ENCODE results near the gene SNCB. TPM values are rescaled to one million over a fixed set of nuclear protein-coding genes. Genes with fewer than 3 reads are reported as not detected.

Gene SNCB
- total and polyA plus RNA-seq, 2 of the 8 experiments (the other 6 are each of a cell fraction or from before 2014, with no cell fraction given) = 4.2 to 5.9 TPM

GRCh38 chr5:176616511-176616910 lies 13.8 kb downstream of the SNCB start:
- H2AFZ ChIP-seq (ENCODE audit: low read length) = no peak overlapping the region
- FAIRE-seq (no peak), DNase-seq (ENCODE audit: low read depth in 1 of 2, low spot score in 2 of 2) (no peak)
- H3K56ac ChIP-seq (replicated peaks; ENCODE audit: insufficient read length, low read depth, low read length) = no peak overlapping the region
- no peak overlapping the region for H3K27ac ChIP-seq (ENCODE audit: low read depth, low read length)
- no peak overlapping the region for H2BK5ac ChIP-seq (ENCODE audit: low read depth, low read length)
- no peak overlapping the region for H3K9ac ChIP-seq (replicated peaks in 1 of 4; ENCODE audit: extremely low read depth in 1 of 4, low read depth in 3 of 4, low read length in 3 of 4)
- no peak overlapping the region for H2BK12ac ChIP-seq (ENCODE audit: low read depth, low read length)
- CTCF ChIA-PET (ENCODE audit: partially characterized antibody) = interaction anchor here (1.3 to 2.3 kb wide), 3 partner anchors 9 to 45 kb away, joined by 3 to 10 read pairs (median 5); no protein-coding TSS in a partner anchor
- H2BK15ac ChIP-seq (ENCODE audit: low read length) = no peak overlapping the region
- peaks cover 0 to 13% (median 6%) of the 10 kb centered on the region in 4 experiments; a peak in 6 of 7 replicates for H3K4me1 ChIP-seq (replicated peaks in 1 of 4; ENCODE audit: control insufficient read depth in 3 of 4, insufficient read depth in 4 of 4, low read length in 3 of 4)
- 87% methylated on average over 3 of the region's 7 CpGs; no CpG with 5 or more reads in 1 of the 2 experiments for WGBS, 2 experiments (ENCODE audit: extremely low coverage in 1 of 2, insufficient coverage in 1 of 2, insufficient read length in 1 of 2, insufficient replicate concordance in 2 of 2, low coverage in 1 of 2, low lambda C conversion rate in 2 of 2, missing lambda C conversion rate in 1 of 2)
- no peak overlapping the region for H2AK5ac ChIP-seq (ENCODE audit: low read depth, low read length)
- H3K23ac ChIP-seq (ENCODE audit: insufficient read length) = no peak overlapping the region
- no peaks in the 10 kb centered on the region for H3K79me1 ChIP-seq (ENCODE audit: low read depth, low read length)
- H4K91ac ChIP-seq (replicated peaks; ENCODE audit: insufficient read length, low read length) = no peak overlapping the region
- POLR2A ChIA-PET (ENCODE audit: partially characterized antibody) = interaction anchor here (1.5 to 1.8 kb wide), 2 partner anchors 32 to 79 kb away, joined by 3 to 6 read pairs; partner anchors contain the start of gene RNF44
- no peak overlapping the region for H3K4me2 ChIP-seq (ENCODE audit: insufficient read depth in 1 of 2, low read depth in 2 of 2, low read length in 2 of 2)
- peaks cover 0 to 6% of the 10 kb centered on the region in 2 experiments for H4K20me1 ChIP-seq (replicated peaks in 1 of 2; ENCODE audit: control insufficient read depth in 1 of 2, insufficient read depth in 2 of 2, low read length in 2 of 2)
- no peak overlapping the region for H3K14ac ChIP-seq (ENCODE audit: insufficient read length)
- H4K8ac ChIP-seq (ENCODE audit: extremely low read depth, insufficient read depth, low read length) = no peak overlapping the region
- no peak overlapping the region for H3K4me3 ChIP-seq (ENCODE audit: extremely low read depth in 1 of 4, insufficient read depth in 2 of 4, low read depth in 3 of 4, low read length in 4 of 4)
- H3K9me3 ChIP-seq (ENCODE audit: insufficient read depth in 2 of 2, low read depth in 1 of 2, low read length in 1 of 2) = peaks cover 0 to 6% of the 10 kb centered on the region in 2 experiments; a peak in 1 of 4 replicates
- H3K27me3 ChIP-seq (replicated peaks in 1 of 4; ENCODE audit: control insufficient read depth in 3 of 4, extremely low read depth in 1 of 4, insufficient read depth in 3 of 4, low read length in 3 of 4) = peaks cover 9 to 44% (median 26%) of the 10 kb centered on the region in 4 experiments; a peak in 6 of 7 replicates
- H3K18ac ChIP-seq (ENCODE audit: extremely low read depth, low read length) = no peak overlapping the region
- H3K36me3 ChIP-seq (ENCODE audit: control insufficient read depth in 2 of 4, insufficient read depth in 4 of 4, low read length in 3 of 4) = no peaks in the 10 kb centered on the region
- no peak overlapping the region for H2BK120ac ChIP-seq (replicated peaks; ENCODE audit: low read depth, low read length)
- H3K79me2 ChIP-seq (ENCODE audit: control insufficient read depth in 1 of 2, insufficient read depth in 2 of 2, low read length in 2 of 2) = no peaks in the 10 kb centered on the region
- H3K23me2 ChIP-seq (ENCODE audit: low read depth, low read length) = peaks cover 5% of the 10 kb centered on the region; the same call in 1 of the 2 replicates
- no peak overlapping the region for H3K4ac ChIP-seq (replicated peaks; ENCODE audit: insufficient read length, low read depth, low read length)
- H2BK20ac ChIP-seq (ENCODE audit: low read length) = no peak overlapping the region
- H4K5ac ChIP-seq (ENCODE audit: insufficient read length, low read depth, low read length) = no peak overlapping the region
- TF ChIP-seq RXRA (IDR thresholded peaks at IDR 0.05; ENCODE audit: insufficient read depth, low read depth, low read length) (no peak), ATF3 (IDR thresholded peaks at IDR 0.05; ENCODE audit: insufficient read depth, low read depth, low read length) (no peak)
